Calu3 (cell line): ENCODE results near the gene GRIK3. TPM values are rescaled to one million over a fixed set of nuclear protein-coding genes. Genes with fewer than 3 reads are reported as not detected.

Experiments
- BruUV-seq: library from RNA; stranded (reverse); fragments of 400-500 nt; replicated peaks from 2 replicates; lab custom pipeline; 2021; lab: Mats Ljungman, UMichigan
- CTCF ChIA-PET: fragments of 300-600 bp; sonication (Branson Sonifier 250); formaldehyde crosslinking; loops from one replicate; lab custom pipeline; 2022; ENCODE audit warnings: antibody characterized with exemption; lab: Charles Lee
- DNase-seq: peaks from one replicate; pipeline ENCODE4 v3.0.0; 2022
- H3K27ac Mint-ChIP-seq: one replicate; pipeline ENCODE4 v1.8.0; 2022; ENCODE audit warnings: mixed read lengths; ENCODE audit not compliant: unreplicated experiment
- H3K27me3 Mint-ChIP-seq: one replicate; pipeline ENCODE4 v1.8.0; 2022; ENCODE audit warnings: mixed read lengths; ENCODE audit not compliant: unreplicated experiment
- H3K36me3 Mint-ChIP-seq: one replicate; pipeline ENCODE4 v1.8.0; 2022; ENCODE audit warnings: mild to moderate bottlenecking, moderate library complexity, mixed read lengths; ENCODE audit not compliant: insufficient read depth, unreplicated experiment
- H3K4me1 Mint-ChIP-seq: one replicate; pipeline ENCODE4 v1.8.0; 2022; ENCODE audit warnings: mild to moderate bottlenecking, low read depth, mixed read lengths; ENCODE audit not compliant: unreplicated experiment
- H3K4me3 Mint-ChIP-seq: one replicate; pipeline ENCODE4 v1.8.0; 2022; ENCODE audit warnings: mild to moderate bottlenecking, low read depth, moderate library complexity, mixed read lengths; ENCODE audit not compliant: unreplicated experiment
- H3K9me3 Mint-ChIP-seq: one replicate; pipeline ENCODE4 v1.8.0; 2022; ENCODE audit warnings: low read depth, mixed read lengths; ENCODE audit not compliant: unreplicated experiment
- intact Hi-C: fragments of 100-400 bp; cut with micrococcal nuclease; formaldehyde crosslinking; loops from one replicate; pipeline ENCODE4 v1.10.0; 2022; ENCODE audit not compliant: unreplicated experiment
- total RNA-seq: library from RNA; stranded (reverse); gene quantifications from 2 replicates; pipeline ENCODE4 v1.2.3, GENCODE V29; 2022
- TF ChIP-seq, protein P1 (sequence below): fragments of 200-600 bp; IDR thresholded peaks from one replicate; pipeline ENCODE4 v1.8.0; 2022; ENCODE audit warnings: antibody characterized with exemption; ENCODE audit not compliant: unreplicated experiment

The GRIK3 gene
- total RNA-seq, 1 experiment from 2014 or later = not detected

DNA sequence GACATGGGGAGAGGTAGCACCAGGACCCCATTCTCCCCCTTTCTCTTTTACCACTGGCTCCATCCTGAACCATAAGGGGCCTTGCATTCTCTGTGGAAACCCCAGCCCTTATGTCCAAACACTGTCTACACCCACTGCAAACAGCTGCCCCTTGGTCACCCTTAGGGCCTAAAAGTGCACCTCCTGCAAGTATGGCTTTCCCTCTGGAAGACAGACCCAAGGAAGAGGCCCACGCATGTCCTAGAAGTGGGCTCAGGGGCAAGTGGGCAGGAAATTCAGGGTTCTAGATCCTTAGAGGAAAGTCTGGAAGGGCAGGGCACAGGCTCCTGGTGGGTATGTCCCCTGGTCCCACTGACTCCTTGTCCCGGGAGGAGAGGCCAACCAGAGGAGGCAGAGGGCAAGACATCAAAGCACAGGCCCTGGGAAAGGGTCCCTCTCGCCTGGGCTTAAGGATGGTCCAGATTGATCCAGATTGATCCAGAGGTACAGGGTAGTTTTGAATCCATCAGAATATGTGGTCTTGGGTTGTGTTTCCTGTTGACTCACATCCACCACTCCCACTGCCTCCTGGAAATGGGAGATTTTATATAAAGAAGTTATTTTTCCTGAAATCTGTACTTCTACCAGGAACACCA is 150.9 kb downstream of the GRIK3 start:
- TF ChIP-seq, protein P1, sequence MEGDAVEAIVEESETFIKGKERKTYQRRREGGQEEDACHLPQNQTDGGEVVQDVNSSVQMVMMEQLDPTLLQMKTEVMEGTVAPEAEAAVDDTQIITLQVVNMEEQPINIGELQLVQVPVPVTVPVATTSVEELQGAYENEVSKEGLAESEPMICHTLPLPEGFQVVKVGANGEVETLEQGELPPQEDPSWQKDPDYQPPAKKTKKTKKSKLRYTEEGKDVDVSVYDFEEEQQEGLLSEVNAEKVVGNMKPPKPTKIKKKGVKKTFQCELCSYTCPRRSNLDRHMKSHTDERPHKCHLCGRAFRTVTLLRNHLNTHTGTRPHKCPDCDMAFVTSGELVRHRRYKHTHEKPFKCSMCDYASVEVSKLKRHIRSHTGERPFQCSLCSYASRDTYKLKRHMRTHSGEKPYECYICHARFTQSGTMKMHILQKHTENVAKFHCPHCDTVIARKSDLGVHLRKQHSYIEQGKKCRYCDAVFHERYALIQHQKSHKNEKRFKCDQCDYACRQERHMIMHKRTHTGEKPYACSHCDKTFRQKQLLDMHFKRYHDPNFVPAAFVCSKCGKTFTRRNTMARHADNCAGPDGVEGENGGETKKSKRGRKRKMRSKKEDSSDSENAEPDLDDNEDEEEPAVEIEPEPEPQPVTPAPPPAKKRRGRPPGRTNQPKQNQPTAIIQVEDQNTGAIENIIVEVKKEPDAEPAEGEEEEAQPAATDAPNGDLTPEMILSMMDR = no peak
- CTCF ChIA-PET = no interaction called here
- Mint-ChIP-seq H3K36me3 (no peaks in the 10 kb centered on the region), H3K9me3 (no peaks in the 10 kb centered on the region), H3K27me3 (peaks cover 10% of the 10 kb centered on the region), H3K4me3 (no peak overlapping the region), H3K27ac (no peak overlapping the region), H3K4me1 (no peaks in the 10 kb centered on the region)
- no peak for DNase-seq
- no TSS peak for BruUV-seq
- intact Hi-C loops = no loop called here

DNA sequence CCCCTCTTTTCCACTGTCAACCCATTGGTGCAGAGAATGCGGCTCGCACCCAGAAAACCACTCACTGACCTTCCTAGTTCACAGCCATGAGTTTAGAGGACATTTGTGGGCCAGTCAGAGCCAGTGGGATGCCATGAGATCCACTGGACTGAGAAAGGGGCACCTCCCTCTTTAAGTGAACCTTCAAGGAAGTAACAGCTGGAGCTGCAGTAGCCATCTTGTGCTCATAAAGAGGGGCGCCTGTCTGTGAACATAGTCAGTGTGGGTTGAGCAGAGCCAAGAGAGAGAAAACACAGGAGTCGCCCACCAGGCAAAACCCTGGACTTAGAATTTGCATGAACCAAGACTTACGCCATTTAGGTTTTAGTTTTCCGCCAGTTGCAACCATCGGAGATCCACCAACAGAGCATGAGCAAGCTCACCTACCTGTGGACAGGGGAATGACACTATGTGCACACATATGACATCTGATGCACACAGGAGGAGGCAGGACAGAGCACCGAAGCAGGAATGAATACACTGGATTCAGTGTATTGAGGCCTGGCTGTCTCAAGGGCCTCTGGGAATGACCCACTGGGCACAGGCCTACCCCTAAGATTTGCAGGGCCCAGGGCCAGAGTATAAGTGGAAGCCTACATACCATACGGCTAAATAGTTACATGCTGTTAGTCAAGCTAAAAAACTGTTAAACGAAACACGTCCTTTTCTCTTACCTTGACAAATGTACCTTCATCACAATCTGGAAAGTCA is 151.6 kb downstream of the GRIK3 start:
- TF ChIP-seq, protein P1 = no peak
- DNase-seq = no peak
- intact Hi-C loops = no loop called here

DNA sequence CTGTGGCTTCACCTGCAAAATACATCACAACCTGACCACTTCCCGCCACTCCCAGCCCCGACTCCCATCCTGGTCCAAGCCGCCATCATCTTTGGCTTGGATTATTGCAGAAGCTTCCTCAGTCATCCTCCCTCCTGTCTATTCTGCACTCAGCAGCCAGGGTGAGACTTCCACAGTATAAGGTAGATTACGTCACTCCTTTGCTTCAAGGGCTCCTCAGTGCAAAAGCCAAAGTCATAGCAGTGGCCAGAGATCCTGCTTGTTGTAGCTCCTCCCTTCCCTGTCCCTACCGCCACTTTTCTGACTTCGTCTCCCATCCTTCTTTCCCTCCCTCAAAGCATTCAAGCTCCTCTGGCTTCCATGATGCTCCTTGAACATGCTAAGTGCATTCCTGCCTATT is 152.8 kb downstream of the GRIK3 start:
- no TSS peak for BruUV-seq
- Mint-ChIP-seq H3K4me1 (no peaks in the 10 kb centered on the region), H3K9me3 (no peaks in the 10 kb centered on the region), H3K36me3 (no peaks in the 10 kb centered on the region), H3K27ac (no peak overlapping the region), H3K27me3 (no peaks in the 10 kb centered on the region), H3K4me3 (no peak overlapping the region)
- TF ChIP-seq, protein P1 = no peak
- intact Hi-C loops = no loop called here
- CTCF ChIA-PET = no interaction called here
- no peak for DNase-seq

More for the DNA sequence above, 151.6 kb downstream of the GRIK3 start:
- no peak overlapping the region for H3K4me3 Mint-ChIP-seq
- CTCF ChIA-PET = no interaction called here
- H3K4me1 Mint-ChIP-seq = no peaks in the 10 kb centered on the region
- no peak overlapping the region for H3K27ac Mint-ChIP-seq
- H3K27me3 Mint-ChIP-seq = peaks cover 3% of the 10 kb centered on the region
- H3K36me3 Mint-ChIP-seq = no peaks in the 10 kb centered on the region
- no TSS peak for BruUV-seq
- no peaks in the 10 kb centered on the region for H3K9me3 Mint-ChIP-seq

DNA sequence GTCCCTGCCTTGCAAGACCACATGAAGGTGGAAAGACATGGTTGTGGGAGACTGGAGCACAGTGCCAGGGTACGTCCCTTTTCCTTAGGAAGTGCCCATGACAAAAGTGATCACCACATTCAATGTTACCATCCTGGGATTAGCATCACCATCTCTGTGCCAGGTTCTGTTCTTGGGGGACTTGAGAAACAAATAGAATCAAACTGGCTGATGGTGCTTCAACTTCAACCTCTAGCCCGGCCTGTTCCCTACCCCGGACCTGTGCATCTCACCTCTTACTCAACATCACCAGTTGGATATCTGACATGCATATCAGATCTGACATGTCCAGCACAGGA is 153.3 kb downstream of the GRIK3 start:
- H3K4me3 Mint-ChIP-seq = no peak overlapping the region
- DNase-seq = no peak
- intact Hi-C loops = no loop called here
- H3K4me1 Mint-ChIP-seq = no peaks in the 10 kb centered on the region
- no peaks in the 10 kb centered on the region for H3K27me3 Mint-ChIP-seq
- no peak overlapping the region for H3K27ac Mint-ChIP-seq
- BruUV-seq = no TSS peak
- no peaks in the 10 kb centered on the region for H3K36me3 Mint-ChIP-seq
- H3K9me3 Mint-ChIP-seq = no peaks in the 10 kb centered on the region
- TF ChIP-seq, protein P1 = no peak
- CTCF ChIA-PET = no interaction called here
